Thyroid gland (tissue), 4 donors: ENCODE data around the gene MFAP4. TPM values are rescaled to one million over a fixed set of nuclear protein-coding genes. Genes with fewer than 3 reads are reported as not detected.
A peak's percentile ranks its signal among the peaks of the same experiment; 100 is the strongest.

Experiments
- DNase-seq, 2 donors: peaks; one replicate each; pipeline ENCODE4 v3.0.0-alpha.2; 2019
- H3K27ac ChIP-seq, 3 donors: fragments of 200-600 bp; sonication (generic); 1 replicate in 2 of 3; 2 replicates in 1 of 3; pipeline ENCODE4 v1.5.1; 2016 to 2019; ENCODE audit warnings: mild to moderate bottlenecking in 1 of 3, moderate library complexity in 1 of 3
- H3K27me3 ChIP-seq: fragments of 200-600 bp; sonication (generic); one replicate; pipeline ENCODE4 v1.5.1; 2019
- H3K36me3 ChIP-seq, 2 donors: fragments of 200-600 bp; sonication (generic); one replicate each; pipeline ENCODE4 v1.5.1; 2016 to 2019
- H3K4me1 ChIP-seq, 2 donors: fragments of 200-600 bp; sonication (generic); one replicate each; pipeline ENCODE4 v1.5.1; 2017 to 2019
- H3K4me3 ChIP-seq, 3 donors: fragments of 200-600 bp; sonication (generic); replicated peaks in 1 of 3; 1 replicate in 2 of 3; 2 replicates in 1 of 3; pipeline ENCODE4 v1.5.1; 2016; ENCODE audit warnings: mild to moderate bottlenecking in 1 of 3
- H3K9me3 ChIP-seq: fragments of 200-600 bp; sonication (generic); one replicate; pipeline ENCODE4 v1.5.1; 2017
- POLR2A ChIP-seq, 2 donors: fragments of 450-650 bp; IDR thresholded peaks; one replicate each; pipeline ENCODE4 v1.6.1; 2017; ENCODE audit warnings: antibody characterized with exemption in 2 of 2, mild to moderate bottlenecking in 2 of 2, moderate library complexity in 1 of 2
- WGBS, 2 donors: methylation state at CpG; one replicate each; pipeline ENCODE4 v1.1.5; 2017; 5-methylcytosine and 5-hydroxymethylcytosine counted together
- intact Hi-C: fragments of 100-400 bp; cut with DNase I; formaldehyde crosslinking; loops from one replicate; pipeline ENCODE4 v1.15.1; 2023
- total RNA-seq, 4 donors: library from RNA; depleted of rRNA; stranded (reverse); fragments of >200 nt; gene quantifications; one replicate each; pipeline ENCODE4 v1.2.3, GENCODE V29; 2016
- TF ChIP-seq, protein P1 (sequence below), 6 experiments: fragments of 200-600 bp in 3 of 6; fragments of 450-650 bp in 3 of 6; sonication (generic) in 3 of 6; IDR thresholded peaks; one replicate each; pipeline ENCODE4 v1.5.1; 2016 to 2019; ENCODE audit warnings: antibody characterized with exemption in 6 of 6, mild to moderate bottlenecking in 2 of 6, inconsistent platforms in 1 of 6, moderate library complexity in 1 of 6

Gene MFAP4
- total RNA-seq, 4 donors from 2014 or later, result 12.6 to 105 (median 53.5) TPM

DNA sequence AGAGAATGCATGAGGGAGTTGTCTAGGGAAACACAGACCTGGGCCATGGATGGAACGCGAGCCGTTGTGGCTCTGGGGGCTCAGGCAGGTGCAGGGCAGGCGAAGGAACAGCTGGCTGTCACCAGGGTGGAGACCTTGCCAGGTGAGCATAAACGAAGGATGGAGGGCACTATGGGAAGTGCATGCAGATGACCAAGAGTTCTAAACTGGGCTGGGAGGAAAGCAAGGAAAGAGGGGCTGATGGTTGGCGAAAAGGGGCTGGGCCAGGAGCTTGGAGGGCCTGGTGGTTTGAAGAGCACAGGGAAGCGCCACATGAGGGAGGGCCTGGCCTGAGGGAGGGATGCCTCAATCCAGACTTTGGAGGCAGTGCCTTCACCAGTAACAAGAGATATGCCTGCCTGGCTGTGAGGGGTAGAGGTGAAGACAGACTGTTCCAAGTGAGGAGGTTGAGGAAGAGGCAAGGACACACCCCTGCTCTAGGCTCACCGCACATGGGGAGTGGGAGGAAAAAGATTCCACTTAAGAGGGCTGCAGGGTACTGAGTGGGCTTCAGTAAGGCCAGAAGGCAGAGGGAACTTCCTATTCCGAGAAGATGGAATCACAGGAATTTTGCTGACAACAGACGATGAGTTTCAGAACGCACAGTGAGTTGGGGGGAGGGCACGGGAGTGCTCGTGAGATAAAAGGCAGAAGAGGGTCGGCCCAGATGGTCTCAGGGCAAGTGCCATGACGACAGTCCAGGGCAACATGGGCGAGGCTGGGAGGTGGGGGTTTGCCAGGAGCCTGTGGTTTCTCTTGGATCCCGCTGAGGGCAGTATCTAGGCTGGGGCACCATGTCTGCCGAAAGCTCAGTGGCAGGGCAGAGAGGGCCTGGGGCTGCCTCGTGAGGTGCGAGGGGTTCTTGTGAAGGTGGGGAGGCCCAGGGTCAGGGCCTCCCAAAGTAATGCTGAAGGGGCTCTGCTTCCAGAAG lies 45.1 kb downstream of the MFAP4 start:
- WGBS, 2 donors, result 76 to 78% methylated on average over 18 to 20 of the region's 20 CpGs
- peaks cover 5 to 27% of the 10 kb centered on the region in 2 donors for H3K4me1 ChIP-seq
- H3K27me3 ChIP-seq, result no peaks in the 10 kb centered on the region
- no peak overlapping the region for H3K4me3 ChIP-seq
- H3K27ac ChIP-seq, result no peak overlapping the region
- intact Hi-C loops, result no loop called here
- no peak for DNase-seq
- no peaks in the 10 kb centered on the region for H3K9me3 ChIP-seq
- H3K36me3 ChIP-seq, result no peaks in the 10 kb centered on the region
- no peak for TF ChIP-seq POLR2A (IDR thresholded peaks at IDR 0.05)
- TF ChIP-seq, protein P1, sequence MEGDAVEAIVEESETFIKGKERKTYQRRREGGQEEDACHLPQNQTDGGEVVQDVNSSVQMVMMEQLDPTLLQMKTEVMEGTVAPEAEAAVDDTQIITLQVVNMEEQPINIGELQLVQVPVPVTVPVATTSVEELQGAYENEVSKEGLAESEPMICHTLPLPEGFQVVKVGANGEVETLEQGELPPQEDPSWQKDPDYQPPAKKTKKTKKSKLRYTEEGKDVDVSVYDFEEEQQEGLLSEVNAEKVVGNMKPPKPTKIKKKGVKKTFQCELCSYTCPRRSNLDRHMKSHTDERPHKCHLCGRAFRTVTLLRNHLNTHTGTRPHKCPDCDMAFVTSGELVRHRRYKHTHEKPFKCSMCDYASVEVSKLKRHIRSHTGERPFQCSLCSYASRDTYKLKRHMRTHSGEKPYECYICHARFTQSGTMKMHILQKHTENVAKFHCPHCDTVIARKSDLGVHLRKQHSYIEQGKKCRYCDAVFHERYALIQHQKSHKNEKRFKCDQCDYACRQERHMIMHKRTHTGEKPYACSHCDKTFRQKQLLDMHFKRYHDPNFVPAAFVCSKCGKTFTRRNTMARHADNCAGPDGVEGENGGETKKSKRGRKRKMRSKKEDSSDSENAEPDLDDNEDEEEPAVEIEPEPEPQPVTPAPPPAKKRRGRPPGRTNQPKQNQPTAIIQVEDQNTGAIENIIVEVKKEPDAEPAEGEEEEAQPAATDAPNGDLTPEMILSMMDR (IDR thresholded peaks at IDR 0.05), result no peak

DNA sequence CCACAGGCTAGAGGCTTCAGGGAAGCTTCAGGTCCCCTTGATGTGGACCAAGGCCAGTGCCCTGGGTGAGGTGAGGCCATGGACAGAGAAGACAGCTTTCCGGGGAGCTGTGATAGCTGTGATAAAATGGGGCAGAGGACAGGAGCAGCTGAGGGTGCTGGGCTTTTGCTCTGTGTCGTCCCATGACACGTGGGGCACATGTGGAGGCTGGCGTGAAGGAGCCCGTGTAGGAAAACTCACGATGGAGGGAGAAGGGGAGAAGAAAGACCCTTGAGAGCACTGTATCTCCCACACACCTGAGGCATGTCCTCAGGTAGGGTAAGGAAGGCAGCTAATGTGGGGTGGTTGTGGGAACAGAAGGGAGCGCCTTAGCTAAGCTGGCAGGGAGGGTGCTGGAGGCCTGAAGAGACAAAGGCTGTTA lies 45.8 kb downstream of the MFAP4 start:
- 74% methylated on average over 7 of the region's 7 CpGs for WGBS, 2 donors
- H3K4me1 ChIP-seq, result peaks cover 5 to 24% of the 10 kb centered on the region in 2 donors
- no peaks in the 10 kb centered on the region for H3K9me3 ChIP-seq
- no peaks in the 10 kb centered on the region for H3K27me3 ChIP-seq
- no peak for DNase-seq
- H3K4me3 ChIP-seq, result no peak overlapping the region
- intact Hi-C loops, result no loop called here
- TF ChIP-seq POLR2A (IDR thresholded peaks at IDR 0.05), result no peak
- TF ChIP-seq, protein P1 (IDR thresholded peaks at IDR 0.05), result no peak
- no peaks in the 10 kb centered on the region for H3K36me3 ChIP-seq
- no peak overlapping the region for H3K27ac ChIP-seq

DNA sequence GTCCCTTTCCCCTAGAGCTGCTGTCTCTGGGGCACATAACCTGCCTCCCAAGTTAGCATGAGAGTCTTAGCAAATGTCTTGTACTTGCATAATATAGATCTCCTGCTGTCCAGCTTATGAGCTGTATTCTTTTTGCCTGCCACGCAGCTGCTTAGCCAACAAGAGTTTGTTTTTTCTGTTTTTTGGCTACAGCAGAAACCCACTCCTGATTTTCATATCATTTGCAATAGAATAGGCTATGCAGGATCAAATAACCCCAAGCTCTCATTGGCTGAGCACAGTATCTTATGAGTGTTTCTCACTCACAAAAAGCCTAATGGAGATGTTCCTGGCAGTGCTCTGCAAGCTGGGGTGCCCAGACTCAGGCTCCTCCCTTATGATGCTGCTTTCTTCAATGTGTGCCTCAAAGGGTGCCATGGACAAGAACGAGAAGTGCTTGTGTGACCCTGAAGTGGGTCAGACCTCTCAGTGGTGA lies 47.6 kb downstream of the MFAP4 start:
- Histone ChIP-seq H3K27ac (no peak overlapping the region), H3K27me3 (no peaks in the 10 kb centered on the region), H3K9me3 (no peaks in the 10 kb centered on the region), H3K4me3 (no peak overlapping the region), H3K36me3 (no peaks in the 10 kb centered on the region), H3K4me1 (peaks cover 5 to 16% of the 10 kb centered on the region in 2 donors)
- DNase-seq, result no peak
- intact Hi-C loops, result no loop called here
- WGBS, 2 donors, result 42 to 44% methylated on average over 2 of the region's 2 CpGs
- TF ChIP-seq, protein P1 (IDR thresholded peaks at IDR 0.05), result no peak
- no peak for TF ChIP-seq POLR2A (IDR thresholded peaks at IDR 0.05)

- TF ChIP-seq, protein P1 (IDR thresholded peaks at IDR 0.05), result peak in 5 of 6 experiments; percentile 35 to 78 (median 64)
- no peak for TF ChIP-seq POLR2A (IDR thresholded peaks at IDR 0.05)
- H3K4me1 ChIP-seq, result peaks cover 5 to 11% of the 10 kb centered on the region in 2 donors
- no peaks in the 10 kb centered on the region for H3K9me3 ChIP-seq
- H3K4me3 ChIP-seq, result no peak overlapping the region
- peak; percentile 75 to 77 for DNase-seq
- H3K27me3 ChIP-seq, result no peaks in the 10 kb centered on the region
- no peaks in the 10 kb centered on the region for H3K36me3 ChIP-seq
- H3K27ac ChIP-seq, result peak overlapping the region in 1 of 3 donors; percentile 39
- intact Hi-C loops, result no loop called here
- WGBS, 2 donors, result 74 to 87% methylated on average over 6 to 7 of the region's 7 CpGs
Measured at GRCh38 chr17:19338031-19338990, 48.7 kb downstream of the MFAP4 start.
